ENCODE measurements around the gene KRT35.

Gene KRT35

GRCh38 chr17:41486316-41486715 lies 5.4 kb upstream of the KRT35 start:
- DNase-seq = no peak

GRCh38 chr17:41484920-41485904 lies 4.3 kb upstream of the KRT35 start:
- DNase-seq = no peak

- no peak for DNase-seq
These were observed 3.3 kb upstream of the KRT35 start for GRCh38 chr17:41483991-41484826.

GRCh38 chr17:41483531-41483930 lies 2.6 kb upstream of the KRT35 start:
- no peak for DNase-seq

- DNase-seq = no peak
These were observed 370 bp downstream of the KRT35 start for GRCh38 chr17:41480581-41480980.

- no peak for DNase-seq
These were observed 815 bp downstream of the KRT35 start for GRCh38 chr17:41480136-41480535.

- no peak for DNase-seq
These were observed 2.7 kb downstream of the KRT35 start for GRCh38 chr17:41478237-41478636.

- no peak for DNase-seq
These were observed 3.8 kb downstream of the KRT35 start for GRCh38 chr17:41476866-41477815.

GRCh38 chr17:41475421-41475820 lies 5.5 kb downstream of the KRT35 start:
- no peak for DNase-seq

- DNase-seq = no peak
These were observed 6.1 kb downstream of the KRT35 start for GRCh38 chr17:41474863-41475262.

GRCh38 chr17:41468346-41468745 lies 12.6 kb downstream of the KRT35 start:
- no peak for DNase-seq

- DNase-seq = no peak
These were observed 13.4 kb downstream of the KRT35 start for GRCh38 chr17:41467561-41467960.

- no peak for DNase-seq
These were observed 14.0 kb downstream of the KRT35 start, which contains the start of gene KRT32 for GRCh38 chr17:41466988-41467387. Gene KRT32, minus strand, starts transcription at chr17:41467386. Its CDS starts 61 bp downstream, at chr17:41467325.

- DNase-seq = no peak
These were observed 16.3 kb downstream of the KRT35 start for GRCh38 chr17:41464682-41465081.

GRCh38 chr17:41464173-41464572 lies 16.8 kb downstream of the KRT35 start:
- no peak for DNase-seq

- DNase-seq = no peak
These were observed 17.2 kb downstream of the KRT35 start for GRCh38 chr17:41463746-41464145.

- DNase-seq = no peak
These were observed 18.2 kb downstream of the KRT35 start for GRCh38 chr17:41462705-41463104.

GRCh38 chr17:41457676-41458075 lies 23.3 kb downstream of the KRT35 start:
- DNase-seq = no peak

GRCh38 chr17:41456204-41456603 lies 24.7 kb downstream of the KRT35 start:
- no peak for DNase-seq

- no peak for DNase-seq
These were observed 25.7 kb downstream of the KRT35 start for GRCh38 chr17:41455236-41455635.

- no peak for DNase-seq
These were observed 27.9 kb downstream of the KRT35 start for GRCh38 chr17:41453066-41453465.

GRCh38 chr17:41452281-41452680 lies 28.7 kb downstream of the KRT35 start:
- DNase-seq = no peak

Measured in stimulated activated CD4-positive, alpha-beta T cell treated with anti-CD3 and anti-CD28 coated beads, Interleukin-2, amount 100 ng/mL, for 48 hours (primary cell).